HFFc6 (cell line): ENCODE results near the gene NTM. TPM values are rescaled to one million over a fixed set of nuclear protein-coding genes. Genes with fewer than 3 reads are reported as not detected.

Experiments
- DNase-seq: peaks from one replicate; pipeline ENCODE4 v3.0.0-alpha.2; 2018
- H3K27ac Mint-ChIP-seq: 2 replicates; pipeline ENCODE4 v1.8.0; 2020; ENCODE audit warnings: mild to moderate bottlenecking, mixed read lengths
- H3K27me3 Mint-ChIP-seq: 2 replicates; pipeline ENCODE4 v1.8.0; 2021; ENCODE audit warnings: mild to moderate bottlenecking, moderate library complexity, mixed read lengths; ENCODE audit not compliant: insufficient read depth
- H3K36me3 Mint-ChIP-seq: 2 replicates; pipeline ENCODE4 v1.8.0; 2021; ENCODE audit warnings: low read depth, mixed read lengths
- H3K4me1 Mint-ChIP-seq: 2 replicates; pipeline ENCODE4 v1.8.0; 2020; ENCODE audit warnings: low read depth, mixed read lengths
- H3K4me3 Mint-ChIP-seq: 2 replicates; pipeline ENCODE4 v1.8.0; 2020; ENCODE audit warnings: mild to moderate bottlenecking, moderate library complexity, mixed read lengths
- H3K9me3 Mint-ChIP-seq: 2 replicates; pipeline ENCODE4 v1.8.0; 2020; ENCODE audit warnings: mild to moderate bottlenecking, mixed read lengths
- CTCF ChIP-seq: fragments of 200-600 bp; sonication (generic); IDR thresholded peaks from 2 replicates; pipeline ENCODE4 v1.5.0; 2021; ENCODE audit warnings: antibody characterized with exemption, mild to moderate bottlenecking
- total RNA-seq, 6 experiments: library from RNA; stranded (reverse); fragmentation: NEBNext Ultra II Directional; extraction: Animal tissue kit (Norgen Biotek cat#: 25700); gene quantifications; 2 replicates in 1 of 6; 3 replicates in 5 of 6; pipeline ENCODE4 v1.2.3, GENCODE V29; 2021

Gene NTM
- total RNA-seq, 6 experiments from 2014 or later: 18.3 to 23.6 (median 21.7) TPM

GRCh38 chr11:131684111-131685060 is 314.0 kb downstream of the NTM start:
- no peak overlapping the region for H3K4me3 Mint-ChIP-seq
- no peaks in the 10 kb centered on the region for H3K36me3 Mint-ChIP-seq
- H3K27ac Mint-ChIP-seq: no peak overlapping the region
- H3K9me3 Mint-ChIP-seq: no peaks in the 10 kb centered on the region
- peaks cover 32% of the 10 kb centered on the region for H3K27me3 Mint-ChIP-seq
- no peak for DNase-seq
- peaks cover 12% of the 10 kb centered on the region; the same call in 1 of the 2 replicates for H3K4me1 Mint-ChIP-seq
- no peak for TF ChIP-seq CTCF

- no peak for TF ChIP-seq CTCF
- Mint-ChIP-seq H3K4me1 (peaks cover 12% of the 10 kb centered on the region; the same call in 1 of the 2 replicates), H3K36me3 (no peaks in the 10 kb centered on the region; the same call in 1 of the 2 replicates), H3K9me3 (no peaks in the 10 kb centered on the region), H3K4me3 (no peak overlapping the region), H3K27me3 (peaks cover 31% of the 10 kb centered on the region), H3K27ac (no peak overlapping the region)
- no peak for DNase-seq
Measured at GRCh38 chr11:131685206-131685605, 314.8 kb downstream of the NTM start.

- H3K4me3 Mint-ChIP-seq: no peak overlapping the region
- H3K9me3 Mint-ChIP-seq: no peaks in the 10 kb centered on the region
- no peaks in the 10 kb centered on the region; the same call in 1 of the 2 replicates for H3K36me3 Mint-ChIP-seq
- no peak for TF ChIP-seq CTCF
- H3K27me3 Mint-ChIP-seq: peaks cover 31% of the 10 kb centered on the region
- DNase-seq: no peak
- H3K4me1 Mint-ChIP-seq: peaks cover 12% of the 10 kb centered on the region; the same call in 1 of the 2 replicates
- H3K27ac Mint-ChIP-seq: no peak overlapping the region
Measured at GRCh38 chr11:131685906-131686305, 315.5 kb downstream of the NTM start.

GRCh38 chr11:131686836-131687235 is 316.4 kb downstream of the NTM start:
- H3K27ac Mint-ChIP-seq: no peak overlapping the region
- no peak for TF ChIP-seq CTCF
- no peak overlapping the region for H3K4me3 Mint-ChIP-seq
- H3K4me1 Mint-ChIP-seq: peaks cover 14% of the 10 kb centered on the region
- no peaks in the 10 kb centered on the region; the same call in 1 of the 2 replicates for H3K36me3 Mint-ChIP-seq
- H3K27me3 Mint-ChIP-seq: peaks cover 31% of the 10 kb centered on the region
- H3K9me3 Mint-ChIP-seq: no peaks in the 10 kb centered on the region
- DNase-seq: no peak

GRCh38 chr11:131687291-131688047 is 317.1 kb downstream of the NTM start:
- peaks cover 31% of the 10 kb centered on the region for H3K27me3 Mint-ChIP-seq
- H3K4me3 Mint-ChIP-seq: 0 out of 2 replicates have a peak overlapping the region, but pooled peaks have one; percentile 62
- DNase-seq: no peak
- H3K4me1 Mint-ChIP-seq: peaks cover 21% of the 10 kb centered on the region
- TF ChIP-seq CTCF: no peak
- H3K27ac Mint-ChIP-seq: no peak overlapping the region
- no peaks in the 10 kb centered on the region; the same call in 1 of the 2 replicates for H3K36me3 Mint-ChIP-seq
- no peaks in the 10 kb centered on the region for H3K9me3 Mint-ChIP-seq
